PC-3 (cell line): ENCODE results near the gene MRC2.

Source experiments
- CTCF ChIP-seq: fragments of 300-600 bp; sonication (generic); conservative IDR thresholded peaks from 2 replicates; pipeline ENCODE4 v1.5.1; 2017; ENCODE audit warnings: antibody characterized with exemption, low read depth, mild to moderate bottlenecking, low read length
- EZH2 ChIP-seq: fragments of 300-600 bp; sonication (generic); IDR thresholded peaks from one replicate; pipeline ENCODE4 v1.6.1; 2017; ENCODE audit warnings: antibody characterized with exemption, mild to moderate bottlenecking, low read length; ENCODE audit not compliant: unreplicated experiment
- EZH2phosphoT487 ChIP-seq: fragments of 300-600 bp; sonication (generic); IDR thresholded peaks from 2 replicates; pipeline ENCODE4 v1.6.1; 2018; ENCODE audit warnings: mild to moderate bottlenecking, antibody characterized with exemption, low read length, borderline replicate concordance

GRCh38 chr17:62650587-62650986 is 23.1 kb downstream of the MRC2 start:
- TF ChIP-seq CTCF (no peak), EZH2phosphoT487 (no peak), EZH2 (no peak)
